Measurements from ENCODE around the gene SRGAP3.
"Not testable (repeated sequence)": the region's sequence is repeated elsewhere in the genome, so short reads cannot be mapped to it uniquely, and the experiment has no call there.

The SRGAP3 gene

GRCh38 chr3:9249273-9250192 lies at the start of gene SRGAP3:
Gene SRGAP3, minus strand, starts transcription at chr3:9249646. Its CDS starts 695 bp downstream, at chr3:9248951.
- DNase-seq, result peak; percentile 65

- DNase-seq, result no peak
Measured at GRCh38 chr3:9298236-9298635, 48.8 kb upstream of the SRGAP3 start.

- DNase-seq, result no peak
Measured at GRCh38 chr3:9296241-9296640, 46.8 kb upstream of the SRGAP3 start.

- DNase-seq, result no peak
Measured at GRCh38 chr3:9295007-9295406, 45.6 kb upstream of the SRGAP3 start.

GRCh38 chr3:9293953-9294352 lies 44.5 kb upstream of the SRGAP3 start:
- DNase-seq, result not testable (repeated sequence)

GRCh38 chr3:9293076-9293475 lies 43.6 kb upstream of the SRGAP3 start:
- DNase-seq, result no peak

GRCh38 chr3:9292516-9292915 lies 43.1 kb upstream of the SRGAP3 start:
- no peak for DNase-seq

GRCh38 chr3:9291821-9292410 lies 42.5 kb upstream of the SRGAP3 start:
- DNase-seq, result no peak

- no peak for DNase-seq
Measured at GRCh38 chr3:9290566-9290965, 41.1 kb upstream of the SRGAP3 start.

- DNase-seq, result not testable (repeated sequence)
Measured at GRCh38 chr3:9281533-9281932, 32.1 kb upstream of the SRGAP3 start.

- no peak for DNase-seq
Measured at GRCh38 chr3:9280451-9281219, 31.2 kb upstream of the SRGAP3 start.

- no peak for DNase-seq
Measured at GRCh38 chr3:9279966-9280365, 30.5 kb upstream of the SRGAP3 start.

GRCh38 chr3:9278498-9278897 lies 29.1 kb upstream of the SRGAP3 start:
- no peak for DNase-seq

GRCh38 chr3:9278085-9278484 lies 28.6 kb upstream of the SRGAP3 start:
- DNase-seq, result no peak

GRCh38 chr3:9276761-9277370 lies 27.4 kb upstream of the SRGAP3 start:
- no peak for DNase-seq

GRCh38 chr3:9271903-9272302 lies 22.5 kb upstream of the SRGAP3 start:
- no peak for DNase-seq

- no peak for DNase-seq
Measured at GRCh38 chr3:9270704-9271103, 21.3 kb upstream of the SRGAP3 start.

GRCh38 chr3:9266716-9267115 lies 17.3 kb upstream of the SRGAP3 start:
- DNase-seq, result no peak

GRCh38 chr3:9260305-9260704 lies 10.9 kb upstream of the SRGAP3 start:
- no peak for DNase-seq

- DNase-seq, result no peak
Measured at GRCh38 chr3:9257092-9257491, 7.6 kb upstream of the SRGAP3 start.

- DNase-seq, result no peak
Measured at GRCh38 chr3:9255976-9256375, 6.5 kb upstream of the SRGAP3 start.

- DNase-seq, result no peak
Measured at GRCh38 chr3:9254764-9255163, 5.3 kb upstream of the SRGAP3 start.

GRCh38 chr3:9253327-9253726 lies 3.9 kb upstream of the SRGAP3 start:
- no peak for DNase-seq
